Ascending aorta (tissue), 2 donors: Measurements from ENCODE around the gene TUBA4A. TPM values are rescaled to one million over a fixed set of nuclear protein-coding genes. Genes with fewer than 3 reads are reported as not detected.
A peak's percentile ranks its signal among the peaks of the same experiment; 100 is the strongest.

Source experiments
- DNase-seq, 2 donors: peaks; one replicate each; pipeline ENCODE4 v3.0.0-alpha.2; 2019; ENCODE audit warnings: low spot score in 2 of 2
- H3K27ac ChIP-seq, 2 donors: fragments of 200-600 bp; sonication (generic); one replicate each; pipeline ENCODE4 v1.5.1; 2016 to 2017; ENCODE audit warnings: mild to moderate bottlenecking in 1 of 2
- H3K27me3 ChIP-seq: fragments of 200-600 bp; sonication (generic); one replicate; pipeline ENCODE4 v1.5.1; 2017
- H3K36me3 ChIP-seq, 2 donors: fragments of 200-600 bp; sonication (generic); one replicate each; pipeline ENCODE4 v1.5.1; 2016
- H3K4me1 ChIP-seq, 2 donors: fragments of 200-600 bp; sonication (generic); one replicate each; pipeline ENCODE4 v1.5.1; 2016 to 2017; ENCODE audit warnings: mild to moderate bottlenecking in 1 of 2
- H3K4me3 ChIP-seq, 2 donors: fragments of 200-600 bp; sonication (generic); one replicate each; pipeline ENCODE4 v1.5.1; 2016 to 2017; ENCODE audit warnings: mild to moderate bottlenecking in 1 of 2
- H3K9me3 ChIP-seq, 2 donors: fragments of 200-600 bp; sonication (generic); one replicate each; pipeline ENCODE4 v1.5.1; 2016
- CTCF ChIP-seq, 3 experiments: fragments of 200-600 bp in 2 of 3; fragments of 450-650 bp in 1 of 3; sonication (generic) in 2 of 3; IDR thresholded peaks; one replicate each; pipeline ENCODE4 v1.5.1; 2016 to 2019; ENCODE audit warnings: antibody characterized with exemption in 3 of 3, mild to moderate bottlenecking in 1 of 3, moderate library complexity in 1 of 3
- intact Hi-C: fragments of 100-400 bp; cut with DNase I; formaldehyde crosslinking; loops from one replicate; pipeline ENCODE4 v1.15.1; 2023
- total RNA-seq: library from RNA; depleted of rRNA; stranded (reverse); fragments of >200 nt; gene quantifications from one replicate; pipeline ENCODE4 v1.1.0, GENCODE V29; 2016

The TUBA4A gene
- total RNA-seq, 1 donor from 2014 or later, result 71.1 TPM

GRCh38 chr2:219285894-219286425 lies 32.2 kb upstream of the TUBA4A start:
- H3K27me3 ChIP-seq, result no peaks in the 10 kb centered on the region
- no peak for DNase-seq
- H3K36me3 ChIP-seq, result peaks cover 39 to 48% of the 10 kb centered on the region in 2 donors
- H3K27ac ChIP-seq, result peak overlapping the region; percentile 53 to 71
- intact Hi-C loops, result no loop called here
- H3K4me3 ChIP-seq, result no peak overlapping the region
- TF ChIP-seq CTCF (IDR thresholded peaks at IDR 0.05), result no peak
- H3K9me3 ChIP-seq, result no peaks in the 10 kb centered on the region
- H3K4me1 ChIP-seq, result peaks cover 5 to 23% of the 10 kb centered on the region in 2 donors

GRCh38 chr2:219285373-219285735 lies 31.6 kb upstream of the TUBA4A start:
- DNase-seq, result no peak
- Histone ChIP-seq H3K9me3 (no peaks in the 10 kb centered on the region), H3K27me3 (no peaks in the 10 kb centered on the region), H3K27ac (peak overlapping the region in 1 of 2 donors; percentile 71), H3K4me1 (peaks cover 5 to 29% of the 10 kb centered on the region in 2 donors), H3K4me3 (no peak overlapping the region), H3K36me3 (peaks cover 39 to 53% of the 10 kb centered on the region in 2 donors)
- TF ChIP-seq CTCF (IDR thresholded peaks at IDR 0.05), result no peak
- intact Hi-C loops, result no loop called here

GRCh38 chr2:219284501-219285372 lies 31.0 kb upstream of the TUBA4A start:
- H3K9me3 ChIP-seq, result no peaks in the 10 kb centered on the region
- no peak for DNase-seq
- H3K27ac ChIP-seq, result peak overlapping the region in 1 of 2 donors; percentile 71
- H3K36me3 ChIP-seq, result peaks cover 39 to 53% of the 10 kb centered on the region in 2 donors
- peaks cover 9 to 30% of the 10 kb centered on the region in 2 donors for H3K4me1 ChIP-seq
- TF ChIP-seq CTCF (IDR thresholded peaks at IDR 0.05), result no peak
- intact Hi-C loops, result no loop called here
- H3K27me3 ChIP-seq, result no peaks in the 10 kb centered on the region
- H3K4me3 ChIP-seq, result no peak overlapping the region

- Histone ChIP-seq H3K27me3 (no peaks in the 10 kb centered on the region), H3K27ac (no peak overlapping the region), H3K4me1 (peaks cover 6 to 33% of the 10 kb centered on the region in 2 donors), H3K9me3 (no peaks in the 10 kb centered on the region), H3K36me3 (peaks cover 39 to 53% of the 10 kb centered on the region in 2 donors), H3K4me3 (no peak overlapping the region)
- TF ChIP-seq CTCF (IDR thresholded peaks at IDR 0.05), result no peak
- no peak for DNase-seq
- intact Hi-C loops, result no loop called here
These were observed 29.3 kb upstream of the TUBA4A start for GRCh38 chr2:219282943-219283581.

GRCh38 chr2:219282375-219282774 lies 28.7 kb upstream of the TUBA4A start:
- no peak for DNase-seq
- peaks cover 6 to 40% of the 10 kb centered on the region in 2 donors for H3K4me1 ChIP-seq
- intact Hi-C loops, result no loop called here
- no peaks in the 10 kb centered on the region for H3K9me3 ChIP-seq
- TF ChIP-seq CTCF (IDR thresholded peaks at IDR 0.05), result no peak
- no peak overlapping the region for H3K4me3 ChIP-seq
- peaks cover 39 to 53% of the 10 kb centered on the region in 2 donors for H3K36me3 ChIP-seq
- no peaks in the 10 kb centered on the region for H3K27me3 ChIP-seq
- H3K27ac ChIP-seq, result no peak overlapping the region
